A673 (cell line): ENCODE data around the gene MYBPHL.

ENCODE experiments used
- EZH2 ChIP-seq: fragments of 200-600 bp; sonication (generic); IDR thresholded peaks from 2 replicates; pipeline ENCODE4 v1.6.1; 2017; ENCODE audit warnings: borderline replicate concordance, low read depth, mild to moderate bottlenecking, mixed read lengths, antibody characterized with exemption, low read length; ENCODE audit not compliant: poor library complexity, severe bottlenecking
- TF ChIP-seq, protein P1 (sequence below): fragments of 300-800, 200-600 bp; sonication (generic); conservative IDR thresholded peaks from 2 replicates; pipeline ENCODE4 v1.5.1; 2017; ENCODE audit warnings: low read depth, mild to moderate bottlenecking, antibody characterized with exemption, low read length, moderate library complexity, mixed read lengths

- TF ChIP-seq, protein P1, sequence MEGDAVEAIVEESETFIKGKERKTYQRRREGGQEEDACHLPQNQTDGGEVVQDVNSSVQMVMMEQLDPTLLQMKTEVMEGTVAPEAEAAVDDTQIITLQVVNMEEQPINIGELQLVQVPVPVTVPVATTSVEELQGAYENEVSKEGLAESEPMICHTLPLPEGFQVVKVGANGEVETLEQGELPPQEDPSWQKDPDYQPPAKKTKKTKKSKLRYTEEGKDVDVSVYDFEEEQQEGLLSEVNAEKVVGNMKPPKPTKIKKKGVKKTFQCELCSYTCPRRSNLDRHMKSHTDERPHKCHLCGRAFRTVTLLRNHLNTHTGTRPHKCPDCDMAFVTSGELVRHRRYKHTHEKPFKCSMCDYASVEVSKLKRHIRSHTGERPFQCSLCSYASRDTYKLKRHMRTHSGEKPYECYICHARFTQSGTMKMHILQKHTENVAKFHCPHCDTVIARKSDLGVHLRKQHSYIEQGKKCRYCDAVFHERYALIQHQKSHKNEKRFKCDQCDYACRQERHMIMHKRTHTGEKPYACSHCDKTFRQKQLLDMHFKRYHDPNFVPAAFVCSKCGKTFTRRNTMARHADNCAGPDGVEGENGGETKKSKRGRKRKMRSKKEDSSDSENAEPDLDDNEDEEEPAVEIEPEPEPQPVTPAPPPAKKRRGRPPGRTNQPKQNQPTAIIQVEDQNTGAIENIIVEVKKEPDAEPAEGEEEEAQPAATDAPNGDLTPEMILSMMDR, result no peak
- TF ChIP-seq EZH2, result no peak
Observed at GRCh38 chr1:109283748-109284600, 22.8 kb downstream of the MYBPHL start.
